ENCODE data around the gene NTM. TPM values are rescaled to one million over a fixed set of nuclear protein-coding genes. Genes with fewer than 3 reads are reported as not detected.

Gene NTM
- total RNA-seq, 1 experiment from 2014 or later = 0.73 TPM

DNA sequence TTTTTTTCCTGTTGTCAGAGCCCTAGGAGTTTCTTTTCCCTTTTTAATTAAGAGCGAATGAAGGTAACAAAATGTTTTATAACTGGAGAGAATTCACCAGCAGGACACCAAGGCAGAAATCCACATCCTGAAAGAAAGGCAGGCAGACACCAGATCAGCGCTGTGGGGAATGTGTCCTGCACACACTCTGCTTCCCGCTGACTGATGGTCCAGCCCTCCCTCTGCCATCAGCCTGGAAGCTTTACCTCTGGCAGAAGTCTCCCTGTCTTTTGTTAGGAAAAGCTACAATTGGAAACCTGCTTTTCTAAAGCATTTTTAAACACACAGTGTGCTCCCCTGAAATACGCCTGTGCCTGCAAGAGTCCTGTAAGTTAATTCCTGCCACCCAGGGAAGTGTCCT lies 638.5 kb downstream of the NTM start:
- Mint-ChIP-seq H3K27ac (ENCODE audit: unreplicated experiment) (no peak overlapping the region), H3K36me3 (ENCODE audit: insufficient read depth, unreplicated experiment) (no peaks in the 10 kb centered on the region), H3K9me3 (ENCODE audit: unreplicated experiment) (no peaks in the 10 kb centered on the region), H3K4me1 (ENCODE audit: low read depth, unreplicated experiment) (no peaks in the 10 kb centered on the region), H3K4me3 (ENCODE audit: unreplicated experiment) (no peak overlapping the region), H3K27me3 (ENCODE audit: insufficient read depth, unreplicated experiment) (peaks cover 18% of the 10 kb centered on the region)
- no peaks in the 10 kb centered on the region for H3K27me3 ChIP-seq (replicated peaks; ENCODE audit: control insufficient read depth, insufficient read depth, low read length)
- H3K36me3 ChIP-seq (ENCODE audit: control insufficient read depth, insufficient read depth, low read length) = no peaks in the 10 kb centered on the region
- DNase-seq = no peak
- ChIA-PET POLR2A (no interaction called here), CTCF (no interaction called here)
- intact Hi-C loops (cut with micrococcal nuclease; ENCODE audit: unreplicated experiment) = no loop called here
- H3K9me3 ChIP-seq = no peaks in the 10 kb centered on the region
- no TSS peak for BruUV-seq (replicated peaks)
- no peak overlapping the region for H3K4me3 ChIP-seq (ENCODE audit: low read depth, low read length)
- TF ChIP-seq, protein P1, sequence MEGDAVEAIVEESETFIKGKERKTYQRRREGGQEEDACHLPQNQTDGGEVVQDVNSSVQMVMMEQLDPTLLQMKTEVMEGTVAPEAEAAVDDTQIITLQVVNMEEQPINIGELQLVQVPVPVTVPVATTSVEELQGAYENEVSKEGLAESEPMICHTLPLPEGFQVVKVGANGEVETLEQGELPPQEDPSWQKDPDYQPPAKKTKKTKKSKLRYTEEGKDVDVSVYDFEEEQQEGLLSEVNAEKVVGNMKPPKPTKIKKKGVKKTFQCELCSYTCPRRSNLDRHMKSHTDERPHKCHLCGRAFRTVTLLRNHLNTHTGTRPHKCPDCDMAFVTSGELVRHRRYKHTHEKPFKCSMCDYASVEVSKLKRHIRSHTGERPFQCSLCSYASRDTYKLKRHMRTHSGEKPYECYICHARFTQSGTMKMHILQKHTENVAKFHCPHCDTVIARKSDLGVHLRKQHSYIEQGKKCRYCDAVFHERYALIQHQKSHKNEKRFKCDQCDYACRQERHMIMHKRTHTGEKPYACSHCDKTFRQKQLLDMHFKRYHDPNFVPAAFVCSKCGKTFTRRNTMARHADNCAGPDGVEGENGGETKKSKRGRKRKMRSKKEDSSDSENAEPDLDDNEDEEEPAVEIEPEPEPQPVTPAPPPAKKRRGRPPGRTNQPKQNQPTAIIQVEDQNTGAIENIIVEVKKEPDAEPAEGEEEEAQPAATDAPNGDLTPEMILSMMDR (IDR thresholded peaks at IDR 0.05; ENCODE audit: insufficient read depth in 1 of 2, low read depth in 1 of 2, low read length in 1 of 2, severe bottlenecking in 1 of 2, unreplicated experiment in 1 of 2) = no peak
- H3K4me1 ChIP-seq = no peaks in the 10 kb centered on the region

DNA sequence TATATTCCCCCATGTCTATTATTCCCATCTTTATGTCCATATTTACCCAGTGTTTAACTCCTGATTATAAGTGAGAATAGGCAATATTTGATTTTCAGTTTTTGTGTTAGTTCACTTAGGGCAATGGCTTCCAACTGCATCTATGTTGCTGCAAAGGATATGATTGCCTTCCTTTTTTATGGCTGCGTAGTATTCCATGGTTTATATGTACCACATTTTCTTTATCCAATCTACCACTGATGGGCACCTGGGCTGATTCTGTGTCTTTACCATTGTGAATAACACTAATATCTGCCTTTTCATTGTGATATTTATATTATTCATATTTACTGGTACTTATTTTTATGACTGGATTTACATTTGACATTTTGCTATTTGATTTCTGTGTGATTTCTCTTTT lies 649.6 kb downstream of the NTM start:
- Mint-ChIP-seq H3K9me3 (ENCODE audit: unreplicated experiment) (no peaks in the 10 kb centered on the region), H3K36me3 (ENCODE audit: insufficient read depth, unreplicated experiment) (no peaks in the 10 kb centered on the region), H3K4me1 (ENCODE audit: low read depth, unreplicated experiment) (no peaks in the 10 kb centered on the region), H3K27me3 (ENCODE audit: insufficient read depth, unreplicated experiment) (peaks cover 9% of the 10 kb centered on the region), H3K4me3 (ENCODE audit: unreplicated experiment) (no peak overlapping the region), H3K27ac (ENCODE audit: unreplicated experiment) (no peak overlapping the region)
- Histone ChIP-seq H3K27me3 (replicated peaks; ENCODE audit: control insufficient read depth, insufficient read depth, low read length) (no peaks in the 10 kb centered on the region), H3K36me3 (ENCODE audit: control insufficient read depth, insufficient read depth, low read length) (no peaks in the 10 kb centered on the region), H3K4me3 (ENCODE audit: low read depth, low read length) (no peak overlapping the region), H3K4me1 (no peaks in the 10 kb centered on the region), H3K9me3 (no peaks in the 10 kb centered on the region; the same call in 1 of the 2 replicates)
- intact Hi-C loops (cut with micrococcal nuclease; ENCODE audit: unreplicated experiment) = no loop called here
- CTCF ChIA-PET = no interaction called here
- no TSS peak for BruUV-seq (replicated peaks)
- POLR2A ChIA-PET = no interaction called here
- TF ChIP-seq, protein P1 (IDR thresholded peaks at IDR 0.05; ENCODE audit: insufficient read depth in 1 of 2, low read depth in 1 of 2, low read length in 1 of 2, severe bottlenecking in 1 of 2, unreplicated experiment in 1 of 2) = no peak
- DNase-seq = no peak

DNA sequence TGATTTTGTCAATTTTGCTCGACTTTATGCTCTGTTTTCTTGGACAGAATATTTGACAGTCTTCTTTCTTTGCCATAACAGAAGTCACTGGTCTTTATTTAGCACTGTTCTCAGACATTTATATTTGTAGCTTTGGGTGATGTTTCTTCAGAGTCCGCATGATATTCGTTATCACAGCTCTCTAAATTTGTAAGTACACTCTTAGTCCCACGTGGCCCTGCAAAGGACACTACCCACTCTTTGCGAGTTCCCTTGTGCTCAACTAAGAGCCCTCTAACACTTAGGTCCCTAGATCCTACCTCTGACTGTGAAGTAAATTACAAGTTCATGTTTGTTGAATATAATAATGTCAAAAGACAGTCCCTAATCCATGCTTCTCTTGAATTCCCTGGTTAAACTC lies 651.9 kb downstream of the NTM start:
- no peaks in the 10 kb centered on the region for H3K36me3 Mint-ChIP-seq (ENCODE audit: insufficient read depth, unreplicated experiment)

More for the DNA sequence above, 651.9 kb downstream of the NTM start:
- Mint-ChIP-seq H3K27ac (ENCODE audit: unreplicated experiment) (no peak overlapping the region), H3K4me1 (ENCODE audit: low read depth, unreplicated experiment) (no peaks in the 10 kb centered on the region), H3K4me3 (ENCODE audit: unreplicated experiment) (no peak overlapping the region), H3K9me3 (ENCODE audit: unreplicated experiment) (no peaks in the 10 kb centered on the region), H3K27me3 (ENCODE audit: insufficient read depth, unreplicated experiment) (peaks cover 9% of the 10 kb centered on the region)
- BruUV-seq (replicated peaks) = no TSS peak
- no peaks in the 10 kb centered on the region for H3K27me3 ChIP-seq (replicated peaks; ENCODE audit: control insufficient read depth, insufficient read depth, low read length)
- DNase-seq = no peak
- ChIA-PET POLR2A (no interaction called here), CTCF (no interaction called here)
- no peaks in the 10 kb centered on the region for H3K36me3 ChIP-seq (ENCODE audit: control insufficient read depth, insufficient read depth, low read length)
- intact Hi-C loops (cut with micrococcal nuclease; ENCODE audit: unreplicated experiment) = no loop called here
- no peaks in the 10 kb centered on the region; the same call in 1 of the 2 replicates for H3K9me3 ChIP-seq
- no peak overlapping the region for H3K4me3 ChIP-seq (ENCODE audit: low read depth, low read length)
- H3K4me1 ChIP-seq = no peaks in the 10 kb centered on the region
- TF ChIP-seq, protein P1 (IDR thresholded peaks at IDR 0.05; ENCODE audit: insufficient read depth in 1 of 2, low read depth in 1 of 2, low read length in 1 of 2, severe bottlenecking in 1 of 2, unreplicated experiment in 1 of 2) = no peak

Measured in Caco-2 (cell line).